IMR-90 (cell line): ENCODE results near the gene KRT6B. TPM values are rescaled to one million over a fixed set of nuclear protein-coding genes. Genes with fewer than 3 reads are reported as not detected.

Experiments used
- ATAC-seq: fragments of 200-7000 bp; cut with Tn5 transposase; 2 replicates; pipeline ENCODE4 v1.9.1; 2020; ENCODE audit warnings: low read depth, mild to moderate bottlenecking, moderate library complexity
- BruUV-seq: library from RNA; stranded (reverse); fragments of 400-500 nt; replicated peaks from 2 replicates; lab custom pipeline; 2021; lab: Mats Ljungman, UMichigan
- CTCF ChIA-PET: fragments of 300-600 bp; formaldehyde crosslinking; extraction: SDS; loops from one replicate; lab custom pipeline; 2021; ENCODE audit warnings: antibody characterized with exemption; lab: Yijun Ruan, JAX
- POLR2A ChIA-PET: fragments of 300-600 bp; sonication (Branson Sonifier 250); formaldehyde crosslinking; loops from one replicate; lab custom pipeline; 2022; ENCODE audit warnings: antibody characterized with exemption; ENCODE audit not compliant: unreplicated experiment; lab: Charles Lee
- DNase-seq: peaks from one replicate; pipeline ENCODE4 v3.0.0; 2013
- H2AFZ ChIP-seq: replicated peaks from 2 replicates; pipeline ENCODE3; 2013; ENCODE audit warnings: low read length, mild to moderate bottlenecking; ENCODE audit not compliant: poor library complexity
- H2AK5ac ChIP-seq: 2 replicates; pipeline ENCODE4 v1.6.1; 2013; ENCODE audit warnings: low read depth, low read length, inconsistent platforms
- H2AK9ac ChIP-seq: replicated peaks from 2 replicates; pipeline ENCODE3; 2013; ENCODE audit warnings: mild to moderate bottlenecking, low read depth, low read length, moderate library complexity; ENCODE audit not compliant: poor library complexity
- H2BK120ac ChIP-seq: 2 replicates; pipeline ENCODE4 v1.6.1; 2013; ENCODE audit warnings: low read depth, low read length, inconsistent platforms
- H2BK15ac ChIP-seq: 3 replicates; pipeline ENCODE4 v1.6.1; 2013; ENCODE audit warnings: low read depth, low read length, inconsistent platforms
- H2BK20ac ChIP-seq: 2 replicates; pipeline ENCODE4 v1.6.1; 2013; ENCODE audit warnings: low read depth, mild to moderate bottlenecking, inconsistent platforms, low read length, moderate library complexity
- H2BK5ac ChIP-seq: 2 replicates; pipeline ENCODE4 v1.6.1; 2013; ENCODE audit warnings: mild to moderate bottlenecking, low read depth, low read length, inconsistent platforms; ENCODE audit not compliant: poor library complexity, severe bottlenecking
- H3K14ac ChIP-seq: replicated peaks from 2 replicates; pipeline ENCODE4 v1.6.1; 2013; ENCODE audit warnings: low read depth, low read length, inconsistent platforms
- H3K18ac ChIP-seq: 2 replicates; pipeline ENCODE4 v1.6.1; 2013; ENCODE audit warnings: low read depth, low read length, control low read depth
- H3K23ac ChIP-seq: 2 replicates; pipeline ENCODE4 v1.6.1; 2013; ENCODE audit warnings: low read depth, low read length, inconsistent platforms
- H3K27ac ChIP-seq: 2 replicates; pipeline ENCODE4 v1.5.1; 2013; ENCODE audit warnings: mild to moderate bottlenecking, control low read depth, low read length; ENCODE audit not compliant: insufficient read depth
- H3K27me3 ChIP-seq: 2 replicates; pipeline ENCODE4 v1.6.1; 2013; ENCODE audit warnings: low read length; ENCODE audit not compliant: control insufficient read depth, insufficient read depth
- H3K36me3 ChIP-seq: 2 replicates; pipeline ENCODE4 v1.6.1; 2013; ENCODE audit warnings: low read length, mixed read lengths; ENCODE audit not compliant: control insufficient read depth, insufficient read depth
- H3K4ac ChIP-seq: 2 replicates; pipeline ENCODE4 v1.6.1; 2013; ENCODE audit warnings: low read depth, low read length, inconsistent platforms
- H3K4me1 ChIP-seq: 2 replicates; pipeline ENCODE4 v1.6.1; 2013; ENCODE audit warnings: low read length, mixed read lengths; ENCODE audit not compliant: control insufficient read depth, insufficient read depth
- H3K4me2 ChIP-seq: 2 replicates; pipeline ENCODE4 v1.6.1; 2013; ENCODE audit warnings: low read depth, mild to moderate bottlenecking, control low read depth, low read length, moderate library complexity
- H3K4me3 ChIP-seq: 2 replicates; pipeline ENCODE4 v1.5.1; 2013; ENCODE audit warnings: low read depth, mild to moderate bottlenecking, control low read depth, low read length, moderate library complexity; ENCODE audit not compliant: insufficient read depth
- H3K56ac ChIP-seq: 2 replicates; pipeline ENCODE4 v1.6.1; 2013; ENCODE audit warnings: low read length, inconsistent platforms; ENCODE audit not compliant: insufficient read depth; ENCODE audit errors: extremely low read depth
- H3K79me1 ChIP-seq, 2 experiments: 2 replicates each; pipeline ENCODE4 v1.6.1; 2013; ENCODE audit warnings: low read length in 2 of 2, inconsistent platforms in 1 of 2, low read depth in 1 of 2
- H3K9ac ChIP-seq: 2 replicates; pipeline ENCODE4 v1.6.1; 2013; ENCODE audit warnings: low read depth, low read length, control low read depth
- H3K9me1 ChIP-seq: 2 replicates; pipeline ENCODE4 v1.6.1; 2013; ENCODE audit warnings: low read length, inconsistent platforms; ENCODE audit not compliant: insufficient read depth
- H3K9me3 ChIP-seq: 2 replicates; pipeline ENCODE4 v1.6.1; 2013; ENCODE audit warnings: low read length; ENCODE audit not compliant: control insufficient read depth, insufficient read depth
- H4K20me1 ChIP-seq: 2 replicates; pipeline ENCODE4 v1.6.1; 2013; ENCODE audit warnings: low read length, inconsistent platforms; ENCODE audit not compliant: insufficient read depth
- H4K5ac ChIP-seq: 2 replicates; pipeline ENCODE4 v1.6.1; 2013; ENCODE audit warnings: mild to moderate bottlenecking, low read depth, low read length, control low read depth
- H4K8ac ChIP-seq, 2 experiments: 2 replicates each; pipeline ENCODE4 v1.6.1; 2013; ENCODE audit warnings: low read depth in 2 of 2, low read length in 2 of 2, control low read depth in 1 of 2, inconsistent platforms in 1 of 2
- H4K91ac ChIP-seq: 2 replicates; pipeline ENCODE4 v1.6.1; 2013; ENCODE audit warnings: low read depth, low read length, inconsistent platforms; ENCODE audit not compliant: insufficient read depth
- BHLHE40 ChIP-seq: fragments of 150-350 bp; IDR thresholded peaks from 2 replicates; pipeline ENCODE4 v1.6.1; 2016; ENCODE audit warnings: mild to moderate bottlenecking, low read depth, low read length
- CHD1 ChIP-seq: IDR thresholded peaks from 2 replicates; pipeline ENCODE4 v1.6.1; 2012; ENCODE audit warnings: low read depth, low read length, improper control_type of control experiment
- FOS ChIP-seq: fragments of 150-350 bp; IDR thresholded peaks from 2 replicates; pipeline ENCODE4 v1.6.1; 2016; ENCODE audit warnings: low read depth, low read length
- MAFK ChIP-seq: IDR thresholded peaks from 2 replicates; pipeline ENCODE4 v1.6.1; 2012; ENCODE audit warnings: low read depth, low read length, improper control_type of control experiment
- MAZ ChIP-seq: IDR thresholded peaks from 2 replicates; pipeline ENCODE4 v1.6.1; 2012; ENCODE audit warnings: low read depth, mild to moderate bottlenecking, low read length, improper control_type of control experiment, moderate library complexity, borderline replicate concordance
- MXI1 ChIP-seq: IDR thresholded peaks from 2 replicates; pipeline ENCODE4 v1.6.1; 2012; ENCODE audit warnings: low read depth, mild to moderate bottlenecking, low read length, moderate library complexity, borderline replicate concordance
- NFE2L2 ChIP-seq: fragments of 150-350 bp; IDR thresholded peaks from 2 replicates; pipeline ENCODE4 v1.6.1; 2016; ENCODE audit warnings: low read depth, mild to moderate bottlenecking, low read length
- POLR2A ChIP-seq: IDR thresholded peaks from 2 replicates; pipeline ENCODE4 v1.6.1; 2012; ENCODE audit warnings: mild to moderate bottlenecking, low read depth, low read length
- RAD21 ChIP-seq: IDR thresholded peaks from 2 replicates; pipeline ENCODE4 v1.6.1; 2012; ENCODE audit warnings: low read length, improper control_type of control experiment
- RCOR1 ChIP-seq: IDR thresholded peaks from 2 replicates; pipeline ENCODE4 v1.6.1; 2012; ENCODE audit warnings: mild to moderate bottlenecking, low read length, improper control_type of control experiment; ENCODE audit not compliant: insufficient replicate concordance
- RFX5 ChIP-seq: IDR thresholded peaks from 2 replicates; pipeline ENCODE4 v1.8.0; 2012; ENCODE audit warnings: low read depth, mild to moderate bottlenecking, low read length, moderate library complexity
- SMC3 ChIP-seq: fragments of 150-350 bp; IDR thresholded peaks from 2 replicates; pipeline ENCODE4 v1.6.1; 2016; ENCODE audit warnings: low read depth, mild to moderate bottlenecking, antibody characterized with exemption, low read length, moderate library complexity
- WGBS, 2 experiments: methylation state at CpG; one replicate each; pipeline versions ENCODE4 v1.1.5 to v1.1.7; 2013; ENCODE audit warnings: missing lambda C conversion rate in 2 of 2; ENCODE audit not compliant: insufficient read length in 1 of 2; ENCODE audit errors: extremely low coverage in 2 of 2; 5-methylcytosine and 5-hydroxymethylcytosine counted together
- dilution Hi-C: fragments of 300-500 bp; cut with HindIII; formaldehyde crosslinking; loops from one replicate; pipeline ENCODE4 v1.14.3; 2018; ENCODE audit warnings: low sequenced_read_pairs; ENCODE audit not compliant: unreplicated experiment
- in situ Hi-C: fragments of 300-500 bp; cut with MboI; formaldehyde crosslinking; loops from 3 replicates; pipeline ENCODE4 v1.14.3; 2019; ENCODE audit warnings: low sequenced_read_pairs, inconsistent platforms, mixed read lengths
- intact Hi-C: fragments of 100-400 bp; cut with micrococcal nuclease; formaldehyde crosslinking; loops from 2 replicates; pipeline ENCODE4 v1.10.0; 2022
- polyA plus RNA-seq, 3 experiments: library from polyadenylated mRNA; depleted of rRNA; stranded (reverse); fragments of >200 nt; gene quantifications; 2 replicates each; pipeline ENCODE4 v1.2.3, GENCODE V29; 2012; ENCODE audit warnings: low replicate concordance in 1 of 3
- total RNA-seq: library from RNA; depleted of rRNA; stranded (reverse); fragments of >200 nt; gene quantifications from 2 replicates; pipeline ENCODE4 v1.2.3, GENCODE V29; 2012
- TF ChIP-seq, protein P1 (sequence below): conservative IDR thresholded peaks from 2 replicates; pipeline ENCODE4 v1.5.1; 2012; ENCODE audit warnings: mild to moderate bottlenecking, low read depth, low read length, improper control_type of control experiment
- TF ChIP-seq, protein P2 (sequence below): fragments of 150-350 bp; IDR thresholded peaks from 2 replicates; pipeline ENCODE4 v1.6.1; 2017; ENCODE audit warnings: mild to moderate bottlenecking, antibody characterized with exemption, low read length, low read depth

Gene KRT6B
- total and polyA plus RNA-seq, 2 of the 4 experiments (the other 2 are of a cell fraction), result not detected

DNA sequence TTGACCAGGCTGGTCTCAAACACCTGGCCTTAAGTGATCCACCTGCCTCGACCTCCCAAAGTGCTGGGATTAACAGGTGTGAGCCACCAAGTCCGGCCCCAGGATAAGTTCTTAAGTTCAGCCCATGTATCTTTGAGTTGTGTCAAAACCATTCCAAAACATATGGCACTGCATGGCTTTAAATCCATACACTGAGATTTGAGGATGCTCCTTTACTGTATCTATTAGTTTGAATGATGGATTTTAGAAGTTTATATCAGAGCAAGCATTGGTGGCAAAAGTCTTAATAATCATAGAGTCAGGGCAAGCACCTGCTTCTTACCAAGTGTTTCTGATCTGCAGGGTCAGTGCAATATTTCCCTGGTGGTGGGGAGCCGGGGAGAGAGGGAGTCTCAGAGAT lies 6.1 kb downstream of the KRT6B start:
- Histone ChIP-seq H2BK15ac (no peak overlapping the region), H2BK5ac (no peak overlapping the region), H3K27me3 (peaks cover 10% of the 10 kb centered on the region), H2BK20ac (no peak overlapping the region), H3K9me3 (no peaks in the 10 kb centered on the region), H4K8ac (no peak overlapping the region), H3K4me3 (no peak overlapping the region), H3K23ac (no peak overlapping the region), H2AK5ac (no peak overlapping the region), H2AFZ (no peak overlapping the region), H3K56ac (no peak overlapping the region), H3K9me1 (no peaks in the 10 kb centered on the region), H4K91ac (no peak overlapping the region), H3K9ac (no peak overlapping the region), H3K79me1 (no peaks in the 10 kb centered on the region), H3K27ac (no peak overlapping the region), H3K4me1 (no peaks in the 10 kb centered on the region; the same call in 1 of the 2 replicates), H2AK9ac (no peak overlapping the region), H3K4me2 (no peak overlapping the region), H2BK120ac (no peak overlapping the region), H4K5ac (no peak overlapping the region), H4K20me1 (no peaks in the 10 kb centered on the region), H3K18ac (no peak overlapping the region), H3K36me3 (no peaks in the 10 kb centered on the region), H3K14ac (no peak overlapping the region), H3K4ac (no peak overlapping the region)
- ATAC-seq, result no peak
- no peak for DNase-seq
- in situ Hi-C loops, result no loop called here
- TF ChIP-seq POLR2A (no peak), MAZ (no peak), NFE2L2 (no peak), SMC3 (no peak), FOS (no peak), MXI1 (no peak), RAD21 (no peak), RCOR1 (no peak), RFX5 (no peak), CHD1 (no peak), BHLHE40 (no peak), MAFK (no peak)
- TF ChIP-seq, protein P1, sequence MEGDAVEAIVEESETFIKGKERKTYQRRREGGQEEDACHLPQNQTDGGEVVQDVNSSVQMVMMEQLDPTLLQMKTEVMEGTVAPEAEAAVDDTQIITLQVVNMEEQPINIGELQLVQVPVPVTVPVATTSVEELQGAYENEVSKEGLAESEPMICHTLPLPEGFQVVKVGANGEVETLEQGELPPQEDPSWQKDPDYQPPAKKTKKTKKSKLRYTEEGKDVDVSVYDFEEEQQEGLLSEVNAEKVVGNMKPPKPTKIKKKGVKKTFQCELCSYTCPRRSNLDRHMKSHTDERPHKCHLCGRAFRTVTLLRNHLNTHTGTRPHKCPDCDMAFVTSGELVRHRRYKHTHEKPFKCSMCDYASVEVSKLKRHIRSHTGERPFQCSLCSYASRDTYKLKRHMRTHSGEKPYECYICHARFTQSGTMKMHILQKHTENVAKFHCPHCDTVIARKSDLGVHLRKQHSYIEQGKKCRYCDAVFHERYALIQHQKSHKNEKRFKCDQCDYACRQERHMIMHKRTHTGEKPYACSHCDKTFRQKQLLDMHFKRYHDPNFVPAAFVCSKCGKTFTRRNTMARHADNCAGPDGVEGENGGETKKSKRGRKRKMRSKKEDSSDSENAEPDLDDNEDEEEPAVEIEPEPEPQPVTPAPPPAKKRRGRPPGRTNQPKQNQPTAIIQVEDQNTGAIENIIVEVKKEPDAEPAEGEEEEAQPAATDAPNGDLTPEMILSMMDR, result no peak
- TF ChIP-seq, protein P2, sequence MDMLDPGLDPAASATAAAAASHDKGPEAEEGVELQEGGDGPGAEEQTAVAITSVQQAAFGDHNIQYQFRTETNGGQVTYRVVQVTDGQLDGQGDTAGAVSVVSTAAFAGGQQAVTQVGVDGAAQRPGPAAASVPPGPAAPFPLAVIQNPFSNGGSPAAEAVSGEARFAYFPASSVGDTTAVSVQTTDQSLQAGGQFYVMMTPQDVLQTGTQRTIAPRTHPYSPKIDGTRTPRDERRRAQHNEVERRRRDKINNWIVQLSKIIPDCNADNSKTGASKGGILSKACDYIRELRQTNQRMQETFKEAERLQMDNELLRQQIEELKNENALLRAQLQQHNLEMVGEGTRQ, result no peak
- intact Hi-C loops, result no loop called here
- dilution Hi-C loops, result no loop called here
- ChIA-PET POLR2A (no interaction called here), CTCF (no interaction called here)
- BruUV-seq, result no TSS peak
- WGBS, 2 experiments, result 67% methylated on average over 1 of the region's 3 CpGs; no CpG with 5 or more reads in 1 of the 2 experiments
